Endodermal cell (in vitro differentiated cells): Measurements from ENCODE around the gene RTL5. TPM values are rescaled to one million over a fixed set of nuclear protein-coding genes. Genes with fewer than 3 reads are reported as not detected.

Experiments used
- DNase-seq: peaks from one replicate; pipeline ENCODE4 v3.0.0-alpha.2; 2017
- H3K27ac ChIP-seq: 2 replicates; pipeline ENCODE4 v1.5.1; 2013; ENCODE audit warnings: mild to moderate bottlenecking, low read depth, low read length, moderate library complexity
- H3K27me3 ChIP-seq: 2 replicates; pipeline ENCODE4 v1.6.1; 2013; ENCODE audit warnings: mild to moderate bottlenecking, low read length, moderate library complexity; ENCODE audit not compliant: insufficient read depth, control insufficient read depth, poor library complexity, severe bottlenecking
- H3K36me3 ChIP-seq: 2 replicates; pipeline ENCODE4 v1.7.0; 2013; ENCODE audit warnings: mild to moderate bottlenecking, low read length, moderate library complexity; ENCODE audit not compliant: control insufficient read depth, insufficient read depth
- H3K4me1 ChIP-seq: one replicate; pipeline ENCODE4 v1.7.0; 2013; ENCODE audit warnings: low read length; ENCODE audit not compliant: control insufficient read depth, insufficient read depth
- H3K4me3 ChIP-seq: 2 replicates; pipeline ENCODE4 v1.5.1; 2013; ENCODE audit warnings: mild to moderate bottlenecking, low read length, moderate library complexity
- H3K9ac ChIP-seq: 2 replicates; pipeline ENCODE4 v1.6.1; 2013; ENCODE audit warnings: mild to moderate bottlenecking, low read length, moderate library complexity; ENCODE audit not compliant: poor library complexity, severe bottlenecking; ENCODE audit errors: extremely low read depth
- H3K9me3 ChIP-seq: 2 replicates; pipeline ENCODE4 v1.6.1; 2013; ENCODE audit warnings: mild to moderate bottlenecking, low read length, moderate library complexity; ENCODE audit not compliant: control insufficient read depth
- H3K27ac Mint-ChIP-seq: 2 replicates; pipeline ENCODE4 v1.8.0; 2020; ENCODE audit warnings: mixed read lengths
- H3K27me3 Mint-ChIP-seq: 2 replicates; pipeline ENCODE4 v1.8.0; 2021; ENCODE audit warnings: mild to moderate bottlenecking, mixed read lengths; ENCODE audit not compliant: insufficient read depth
- H3K36me3 Mint-ChIP-seq: 2 replicates; pipeline ENCODE4 v1.8.0; 2020; ENCODE audit warnings: low read depth, mixed read lengths
- H3K4me1 Mint-ChIP-seq: 2 replicates; pipeline ENCODE4 v1.8.0; 2020; ENCODE audit warnings: mixed read lengths
- H3K4me3 Mint-ChIP-seq: 2 replicates; pipeline ENCODE4 v1.8.0; 2020; ENCODE audit warnings: mild to moderate bottlenecking, moderate library complexity, mixed read lengths
- H3K9me3 Mint-ChIP-seq: 2 replicates; pipeline ENCODE4 v1.8.0; 2020; ENCODE audit warnings: mild to moderate bottlenecking, mixed read lengths
- CTCF ChIP-seq: fragments of 200-600 bp; sonication (generic); conservative IDR thresholded peaks from 2 replicates; pipeline ENCODE4 v1.5.0; 2021; ENCODE audit warnings: antibody characterized with exemption, mild to moderate bottlenecking
- WGBS, 2 experiments: methylation state at CpG; one replicate each; pipeline versions ENCODE4 v1.1.5 to v1.1.7; 2013; ENCODE audit warnings: missing lambda C conversion rate in 2 of 2, mixed read lengths in 1 of 2; ENCODE audit not compliant: insufficient coverage in 1 of 2, insufficient read length in 1 of 2; 5-methylcytosine and 5-hydroxymethylcytosine counted together
- total RNA-seq, 2 donors: library from RNA; stranded (reverse); fragmentation: NEBNext Ultra II Directional in 1 of 2; extraction: Animal tissue kit (Norgen Biotek cat#: 25700) in 1 of 2; gene quantifications; 2 replicates in 1 of 2; 3 replicates in 1 of 2; pipeline ENCODE4 v1.2.1, GENCODE V29; 2021

The RTL5 gene
- total RNA-seq, 2 donors from 2014 or later = 8.4 to 9.9 TPM

GRCh38 chrX:72169008-72169728, 37.5 kb upstream of the RTL5 start:
- Mint-ChIP-seq H3K4me1 (no peaks in the 10 kb centered on the region), H3K4me3 (no peak overlapping the region), H3K9me3 (peaks cover 47% of the 10 kb centered on the region), H3K36me3 (no peaks in the 10 kb centered on the region), H3K27ac (no peak overlapping the region), H3K27me3 (peaks cover 11% of the 10 kb centered on the region)
- no peaks in the 10 kb centered on the region for H3K36me3 ChIP-seq
- TF ChIP-seq CTCF = no peak
- H3K4me1 ChIP-seq = no peaks in the 10 kb centered on the region
- H3K4me3 ChIP-seq = no peak overlapping the region
- 78 to 80% methylated on average over 1 to 4 of the region's 6 CpGs for WGBS, 2 experiments
- H3K9ac ChIP-seq = no peak overlapping the region
- no peaks in the 10 kb centered on the region for H3K9me3 ChIP-seq
- no peaks in the 10 kb centered on the region for H3K27me3 ChIP-seq
- DNase-seq = no peak
- no peak overlapping the region for H3K27ac ChIP-seq

- Histone ChIP-seq H3K4me1 (no peaks in the 10 kb centered on the region), H3K9ac (no peak overlapping the region), H3K27me3 (no peaks in the 10 kb centered on the region), H3K9me3 (no peaks in the 10 kb centered on the region), H3K4me3 (no peak overlapping the region), H3K27ac (no peak overlapping the region), H3K36me3 (no peaks in the 10 kb centered on the region)
- Mint-ChIP-seq H3K9me3 (peaks cover 52% of the 10 kb centered on the region), H3K27me3 (peaks cover 5% of the 10 kb centered on the region), H3K4me1 (no peaks in the 10 kb centered on the region), H3K27ac (no peak overlapping the region), H3K4me3 (no peak overlapping the region), H3K36me3 (no peaks in the 10 kb centered on the region)
- DNase-seq = no peak
- no peak for TF ChIP-seq CTCF
- 82 to 90% methylated on average over 2 to 4 of the region's 4 CpGs for WGBS, 2 experiments
Observed at GRCh38 chrX:72165551-72165950, 33.8 kb upstream of the RTL5 start.

- no peak overlapping the region for H3K27ac ChIP-seq
- DNase-seq = no peak
- no peak overlapping the region for H3K4me3 ChIP-seq
- no peak for TF ChIP-seq CTCF
- H3K27me3 ChIP-seq = no peaks in the 10 kb centered on the region
- H3K9me3 ChIP-seq = peaks cover 11% of the 10 kb centered on the region
- no peaks in the 10 kb centered on the region for H3K4me1 Mint-ChIP-seq
- WGBS, 2 experiments = 81% methylated on average over 9 of the region's 10 CpGs; no CpG with 5 or more reads in 1 of the 2 experiments
- peaks cover 5% of the 10 kb centered on the region for H3K36me3 Mint-ChIP-seq
- no peaks in the 10 kb centered on the region for H3K4me1 ChIP-seq
- H3K9me3 Mint-ChIP-seq = peaks cover 72% of the 10 kb centered on the region
- H3K9ac ChIP-seq = no peak overlapping the region
- H3K27ac Mint-ChIP-seq = no peak overlapping the region
- no peaks in the 10 kb centered on the region for H3K27me3 Mint-ChIP-seq
- no peak overlapping the region for H3K4me3 Mint-ChIP-seq
- no peaks in the 10 kb centered on the region for H3K36me3 ChIP-seq
Observed at GRCh38 chrX:72159769-72160168, 28.1 kb upstream of the RTL5 start.
